Epithelial cell of alveolus of lung (primary cell): Measurements from ENCODE around the gene METAP1D. TPM values are rescaled to one million over a fixed set of nuclear protein-coding genes. Genes with fewer than 3 reads are reported as not detected.

Source experiments
- total RNA-seq: library from RNA; depleted of rRNA; stranded (reverse); fragments of >200 nt; gene quantifications from 2 replicates; pipeline ENCODE4 v1.2.1, GENCODE V29; 2015

The METAP1D gene
- total RNA-seq: 3.4 and 6.3 TPM in 2 replicates

GRCh38 chr2:171999604-172000469 is at the start of gene METAP1D:
Gene METAP1D (plus strand): TSS chr2:171999953. CDS start chr2:171999970, 17 bp downstream.

DNA sequence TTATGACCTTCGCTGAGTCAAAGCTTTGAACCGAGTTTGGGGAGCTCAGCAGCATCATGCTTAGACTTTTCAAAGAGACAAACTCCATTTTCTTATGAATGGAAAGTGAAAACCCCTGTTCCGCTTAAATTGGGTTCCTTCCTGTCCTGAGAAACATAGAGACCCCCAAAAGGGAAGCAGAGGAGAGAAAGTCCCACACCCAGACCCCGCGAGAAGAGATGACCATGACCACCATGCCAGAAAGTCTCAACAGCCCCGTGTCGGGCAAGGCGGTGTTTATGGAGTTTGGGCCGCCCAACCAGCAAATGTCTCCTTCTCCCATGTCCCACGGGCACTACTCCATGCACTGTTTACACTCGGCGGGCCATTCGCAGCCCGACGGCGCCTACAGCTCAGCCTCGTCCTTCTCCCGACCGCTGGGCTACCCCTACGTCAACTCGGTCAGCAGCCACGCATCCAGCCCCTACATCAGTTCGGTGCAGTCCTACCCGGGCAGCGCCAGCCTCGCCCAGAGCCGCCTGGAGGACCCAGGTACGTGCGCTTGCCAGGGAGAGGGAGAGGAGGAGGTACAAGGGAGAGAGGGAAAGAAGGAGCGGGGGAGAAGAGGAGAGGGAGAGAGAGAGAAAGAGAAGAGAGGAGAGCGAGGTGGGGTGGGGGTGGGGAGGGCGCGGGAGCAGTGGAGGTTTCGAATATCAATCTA is 85.9 kb downstream of the METAP1D start, which contains the start of gene DLX1:
DLX1 (plus strand) TSS at position 48 of the 700 bp plus-strand sequence; CDS start at position 219, 171 bp downstream.

DNA sequence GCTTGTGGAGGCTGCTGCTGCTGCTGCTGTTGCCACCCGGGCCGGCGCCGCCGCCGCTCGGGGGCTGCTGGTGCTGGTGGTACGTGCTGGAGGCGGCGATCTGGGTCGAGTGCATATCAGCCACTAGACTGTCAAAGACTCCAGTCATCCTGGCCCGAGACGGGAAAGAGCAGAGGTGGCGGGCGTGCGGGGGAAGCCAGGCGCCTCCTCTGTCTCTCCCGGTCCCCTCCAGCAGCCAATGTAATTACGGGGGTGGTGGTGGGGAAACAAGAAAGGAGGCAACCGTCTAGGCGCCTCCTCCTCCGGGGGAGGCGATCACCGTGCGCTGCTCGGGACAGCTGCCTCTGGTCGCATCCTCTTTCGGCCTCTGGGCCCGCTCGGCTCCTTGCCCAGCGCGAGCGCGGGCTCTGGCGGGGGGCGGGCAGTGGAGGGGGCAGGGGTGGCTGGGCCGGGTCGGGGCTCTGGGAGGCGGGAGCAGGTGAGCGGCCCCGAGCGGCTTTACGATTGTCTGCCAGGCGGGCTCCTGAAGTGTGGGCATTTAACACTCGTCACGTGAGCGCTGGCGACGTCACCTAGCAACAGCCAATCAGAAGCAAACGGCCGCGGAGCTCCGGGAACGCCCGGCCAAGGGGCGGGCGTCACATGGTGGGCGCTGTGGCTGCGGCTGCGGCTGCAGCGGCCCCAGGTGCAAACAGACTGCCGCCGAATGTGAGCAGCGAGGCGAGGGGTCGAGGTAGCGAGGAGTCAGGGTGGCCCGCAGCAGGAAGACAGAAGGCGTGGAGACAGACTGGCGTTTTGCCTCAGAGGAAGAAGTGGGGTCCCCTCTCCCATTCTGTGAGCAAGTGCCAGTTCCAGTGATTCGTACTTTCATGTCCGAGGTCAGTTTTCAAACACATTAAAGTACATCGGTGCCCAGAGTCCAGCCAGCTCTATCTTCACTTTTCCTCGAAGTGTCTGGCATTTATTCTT is 102.9 kb downstream of the METAP1D start, which contains the start of gene DLX2:
DLX2 (minus strand) TSS at position 510 of the 969 bp plus-strand sequence; CDS start at position 148, 362 bp downstream.

Other genes starting within 250 kb of the METAP1D start
- gene SLC25A12, start 105.7 kb upstream of the METAP1D start, total RNA-seq: 14.5 and 16.2 TPM in 2 replicates
- gene HAT1, start 77.5 kb upstream of the METAP1D start, total RNA-seq: 26.7 and 37.4 TPM in 2 replicates
- gene DLX1, start 85.6 kb downstream of the METAP1D start, total RNA-seq: not detected in 2 replicates
- gene DLX2, start 102.9 kb downstream of the METAP1D start, total RNA-seq: not detected in 2 replicates